HG03457 (cell line): ENCODE results near the gene ZFR.

Experiments
- ATAC-seq: cut with Tn5 transposase; IDR thresholded peaks from one replicate; pipeline ENCODE4 v1.9.1; 2021; ENCODE audit warnings: moderate number of reproducible peaks; ENCODE audit not compliant: unreplicated experiment

ZFR gene

DNA sequence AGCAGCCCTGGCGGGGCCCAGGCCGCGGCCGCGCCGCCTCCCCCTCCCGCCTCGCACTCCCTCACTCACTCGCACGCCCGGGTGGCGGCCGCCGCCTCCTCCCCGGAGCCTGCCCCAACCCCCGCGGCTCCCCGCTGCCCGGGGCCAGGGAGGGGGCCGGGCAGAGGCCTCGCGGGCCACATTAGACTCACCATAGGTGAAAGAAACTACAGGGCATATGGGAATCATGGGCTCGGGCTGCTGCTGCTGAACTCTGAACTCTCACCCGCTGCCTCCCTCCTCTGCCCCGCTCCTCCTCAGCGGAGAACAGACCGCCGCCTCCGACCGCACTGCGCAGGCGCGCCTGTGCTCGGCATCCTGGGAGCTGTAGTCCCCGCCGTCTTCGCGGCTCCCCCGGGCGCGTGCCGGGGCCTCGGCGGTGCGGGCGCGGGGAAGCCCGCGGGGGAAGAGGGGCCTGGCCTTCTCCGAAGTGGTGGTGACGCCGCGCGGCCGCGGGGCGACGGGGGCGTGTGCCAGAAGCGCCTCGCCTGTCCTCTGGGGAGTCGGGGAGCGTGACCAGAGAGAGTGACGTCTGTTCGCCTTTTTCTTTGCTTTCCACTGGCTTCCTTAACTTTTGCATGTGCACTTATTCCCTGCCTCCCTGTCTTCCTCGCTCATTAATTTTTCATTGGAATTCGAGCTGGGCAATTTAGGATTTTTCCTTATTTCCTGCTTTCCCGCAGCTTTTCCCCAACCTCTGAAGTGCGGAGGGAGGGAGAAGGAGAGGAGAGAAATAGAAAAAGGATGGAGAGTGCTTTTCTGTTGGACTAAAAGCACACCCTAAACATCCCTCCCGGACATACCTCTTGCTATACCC, at the start of gene ZFR:
TSS of gene ZFR (minus strand) at position 310 of the 856 bp plus-strand sequence. CDS start at position 228, 82 bp downstream.
- peak; percentile 76 for ATAC-seq

GRCh38 chr5:32490972-32491557, 46.5 kb upstream of the ZFR start:
- no peak for ATAC-seq

GRCh38 chr5:32489791-32490562, 45.4 kb upstream of the ZFR start:
- no peak for ATAC-seq

DNA sequence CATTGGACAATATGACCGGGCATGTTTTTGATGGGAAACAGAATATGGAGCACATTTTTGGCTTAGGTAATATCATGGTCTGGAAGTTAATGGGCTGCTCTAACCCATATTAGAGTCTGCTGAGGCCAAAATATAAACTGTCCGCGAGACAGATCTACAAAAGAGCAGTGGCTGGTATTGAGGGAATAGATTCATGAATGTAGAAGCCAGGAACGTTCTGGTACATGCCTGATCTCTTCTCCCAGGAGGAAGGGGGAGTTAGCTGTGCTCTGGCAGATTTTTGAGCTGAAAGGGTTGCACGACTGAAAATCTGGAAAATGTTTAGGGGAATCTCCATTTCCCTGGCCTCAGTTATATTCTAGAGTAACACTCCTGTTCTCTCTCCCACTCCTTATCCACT, 42.9 kb upstream of the ZFR start:
- no peak for ATAC-seq

DNA sequence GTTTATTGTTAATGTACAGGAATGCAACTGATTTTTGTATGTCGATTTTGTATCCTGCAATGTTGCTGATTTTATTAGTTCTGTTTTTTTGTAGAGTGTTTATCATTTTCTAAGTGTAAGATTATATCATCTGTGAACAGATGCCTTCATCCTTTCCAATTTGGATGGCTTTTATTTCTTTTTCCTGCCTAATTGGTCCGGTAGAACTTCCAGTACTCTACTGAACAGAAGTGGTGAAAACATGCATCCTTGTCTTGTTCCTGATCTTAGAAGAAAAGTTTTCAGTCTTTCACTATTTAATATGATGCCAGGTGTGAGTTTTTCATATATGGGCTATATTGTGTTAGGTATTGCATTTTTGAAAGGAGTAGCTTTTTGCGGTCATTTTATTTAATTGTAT, 42.5 kb upstream of the ZFR start:
- ATAC-seq = no peak

DNA sequence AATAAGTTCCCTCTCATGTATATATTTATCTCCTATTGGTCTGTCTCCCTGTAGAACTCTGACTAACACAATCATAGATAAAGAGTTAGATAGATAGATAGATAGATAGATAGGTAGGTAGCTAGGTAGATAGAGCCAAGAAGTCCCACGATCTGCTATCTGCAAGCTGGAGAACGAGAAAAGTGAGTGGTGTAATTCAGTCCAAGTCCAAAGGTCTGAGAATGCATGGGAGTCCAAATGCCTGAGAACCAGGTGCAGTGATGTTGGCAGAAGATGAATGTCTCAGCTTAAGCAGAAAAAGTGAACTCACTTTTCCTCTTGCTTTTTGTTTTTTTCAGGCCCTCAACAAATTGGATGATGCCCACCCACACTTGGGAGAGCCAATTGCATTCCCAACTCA, 37.7 kb upstream of the ZFR start:
- no peak for ATAC-seq

DNA sequence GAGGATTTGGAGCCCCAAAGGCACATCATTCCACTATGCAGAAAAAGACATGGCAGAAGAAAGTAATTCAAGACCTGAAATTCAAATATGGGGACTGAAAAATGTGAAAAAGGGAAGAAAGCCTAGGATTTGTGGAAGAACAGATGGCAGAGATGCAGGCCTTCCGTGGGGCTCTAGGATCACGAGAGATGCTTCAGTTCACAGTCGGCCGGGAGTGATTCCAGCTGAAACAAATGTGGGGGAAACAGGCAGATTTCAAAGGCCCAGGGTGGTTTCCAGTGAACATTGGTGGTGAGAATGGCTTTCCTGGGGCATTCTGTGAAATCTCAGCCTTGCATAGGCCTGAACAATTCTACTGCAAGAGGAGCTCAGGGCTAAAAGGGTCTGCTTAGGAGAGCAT, 34.6 kb upstream of the ZFR start:
- no peak for ATAC-seq

GRCh38 chr5:32476891-32477290, 32.4 kb upstream of the ZFR start:
- ATAC-seq = no peak

DNA sequence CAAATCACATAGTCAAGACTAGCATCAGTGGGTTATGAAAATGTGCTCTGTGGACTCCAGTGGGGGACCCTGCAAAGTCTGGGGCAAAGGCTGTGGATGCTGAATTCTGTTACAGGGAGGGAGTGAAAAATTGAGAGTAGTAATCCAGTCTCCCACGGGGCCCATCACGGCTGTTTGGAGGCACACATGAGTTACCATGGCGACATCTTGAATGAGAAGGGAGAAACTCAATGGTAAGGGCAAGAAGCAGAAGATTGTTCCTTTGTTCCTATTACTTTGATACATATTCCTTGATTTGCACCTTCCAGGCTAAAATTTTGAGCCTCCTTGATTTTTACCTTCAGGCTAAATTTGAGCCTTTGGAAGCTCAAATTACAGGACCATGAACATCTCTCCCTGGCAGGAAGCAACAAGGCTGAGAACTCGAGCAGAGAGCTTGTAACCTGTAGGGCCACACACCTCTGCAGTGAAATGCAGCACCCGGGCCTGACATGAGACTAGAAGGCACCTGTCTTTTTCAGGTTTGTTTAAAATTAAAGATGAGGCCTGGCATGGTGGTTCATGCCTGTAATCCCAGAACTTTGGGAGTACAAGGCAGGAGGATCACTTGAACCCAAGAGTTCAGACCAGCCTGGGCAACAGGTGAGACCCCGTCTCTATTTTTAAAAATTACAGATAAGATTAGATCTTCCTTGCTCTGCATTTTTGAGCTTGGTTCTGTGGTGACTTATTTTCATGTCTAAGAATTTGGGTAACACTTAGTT, 31.0 kb upstream of the ZFR start:
- ATAC-seq = no peak

- no peak for ATAC-seq
Observed at GRCh38 chr5:32474209-32474854, 29.8 kb upstream of the ZFR start.

GRCh38 chr5:32473072-32473471, 28.5 kb upstream of the ZFR start:
- no peak for ATAC-seq

GRCh38 chr5:32471784-32472183, 27.2 kb upstream of the ZFR start:
- no peak for ATAC-seq

DNA sequence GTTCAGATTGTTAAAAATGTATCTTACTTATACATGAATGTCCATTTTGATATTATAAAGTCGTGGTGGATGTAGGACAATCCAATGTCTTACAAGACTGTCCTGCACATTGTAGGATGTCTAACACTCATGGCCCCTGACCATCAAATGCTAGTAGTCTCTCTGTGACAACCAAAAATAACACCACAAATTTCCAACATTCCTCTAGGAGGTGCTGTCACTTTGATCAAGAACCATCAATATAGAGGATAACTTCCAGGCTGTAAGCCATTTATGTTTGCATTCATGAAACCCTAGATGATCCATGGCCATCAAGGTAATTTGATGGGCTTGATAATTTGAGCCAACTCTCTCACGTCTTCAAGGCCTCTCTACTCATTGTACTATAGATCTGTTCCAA, 20.5 kb upstream of the ZFR start:
- ATAC-seq = no peak

- ATAC-seq = no peak
Observed at GRCh38 chr5:32462618-32463017, 18.1 kb upstream of the ZFR start.

DNA sequence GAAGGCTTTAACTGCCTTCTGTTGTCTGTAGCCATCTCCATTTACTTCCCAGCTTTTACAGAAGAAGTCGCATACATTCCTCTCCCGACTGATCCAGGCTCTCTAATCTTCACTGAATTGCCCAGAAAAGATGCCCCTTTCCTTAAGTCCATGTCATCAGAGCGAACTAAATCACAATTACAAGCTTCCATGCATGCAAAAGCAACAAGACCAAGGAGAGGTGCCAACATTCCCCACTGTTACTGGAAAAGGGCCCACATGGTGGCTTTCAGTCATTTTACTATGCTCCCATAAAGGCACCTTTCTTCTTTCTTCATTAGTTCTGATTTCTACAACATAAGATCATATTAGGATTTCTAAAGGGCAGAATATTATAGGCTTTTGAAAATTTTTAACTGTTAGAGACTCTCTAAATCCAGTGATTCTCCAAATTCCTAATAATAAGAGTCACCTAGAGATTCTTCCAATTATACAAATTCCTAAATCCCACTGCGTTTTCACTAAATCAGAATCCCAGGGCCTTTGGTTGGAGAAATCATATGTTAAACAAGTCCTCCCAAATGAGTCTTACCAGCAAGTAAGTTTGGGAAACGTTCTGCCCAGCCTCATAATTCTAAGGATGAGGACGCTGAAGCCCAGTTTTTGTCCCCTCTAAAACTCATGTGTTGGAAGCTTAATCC, 17.0 kb upstream of the ZFR start:
- ATAC-seq = no peak

DNA sequence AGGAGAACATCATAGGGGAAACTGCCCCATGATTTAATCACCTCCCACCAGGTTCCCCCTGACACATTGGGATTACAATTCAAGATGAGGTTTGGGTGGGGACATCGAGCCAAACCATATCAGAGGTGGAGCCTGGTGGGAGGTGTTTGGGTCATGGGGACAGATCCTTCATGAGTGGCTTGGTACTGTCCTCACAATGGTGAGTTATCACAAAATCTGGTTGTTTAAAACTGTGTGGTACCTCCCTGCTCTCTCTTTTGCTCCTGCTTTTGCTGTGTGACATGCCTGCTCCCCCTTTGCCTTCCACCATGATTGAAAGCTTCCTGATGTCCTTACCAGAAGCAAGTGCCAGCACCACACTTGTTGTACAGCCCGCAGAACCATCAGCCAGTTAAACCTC, 16.2 kb upstream of the ZFR start:
- no peak for ATAC-seq

DNA sequence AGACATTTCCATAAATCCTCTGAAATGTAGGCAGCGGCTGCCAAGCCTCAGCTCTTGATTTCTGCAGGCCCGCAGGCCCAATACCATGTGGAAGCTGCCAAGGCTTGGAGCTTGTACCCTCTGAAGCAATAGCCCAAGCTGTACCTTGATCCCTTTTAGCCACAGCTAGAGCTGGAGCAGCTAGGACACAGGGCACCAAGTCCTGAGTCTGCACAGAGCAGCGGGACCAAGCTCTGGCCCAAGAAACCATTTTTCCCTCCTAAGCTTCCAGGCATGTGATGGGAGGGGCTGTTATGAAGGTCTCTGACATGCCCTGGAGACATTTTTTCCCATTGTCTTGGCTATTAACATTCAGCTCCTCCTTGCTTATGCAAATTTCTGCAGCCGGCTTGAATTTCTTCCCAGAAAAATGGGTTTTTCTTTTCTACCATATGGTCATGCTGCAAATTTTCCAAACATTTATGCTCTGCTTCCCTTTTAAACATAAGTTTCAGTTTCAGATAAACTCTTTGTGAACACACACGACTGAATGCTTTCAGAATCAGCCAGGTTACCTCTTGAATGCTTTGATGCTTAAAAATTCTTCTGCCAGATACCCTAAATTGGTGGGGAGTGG, 14.4 kb upstream of the ZFR start:
- ATAC-seq = no peak

DNA sequence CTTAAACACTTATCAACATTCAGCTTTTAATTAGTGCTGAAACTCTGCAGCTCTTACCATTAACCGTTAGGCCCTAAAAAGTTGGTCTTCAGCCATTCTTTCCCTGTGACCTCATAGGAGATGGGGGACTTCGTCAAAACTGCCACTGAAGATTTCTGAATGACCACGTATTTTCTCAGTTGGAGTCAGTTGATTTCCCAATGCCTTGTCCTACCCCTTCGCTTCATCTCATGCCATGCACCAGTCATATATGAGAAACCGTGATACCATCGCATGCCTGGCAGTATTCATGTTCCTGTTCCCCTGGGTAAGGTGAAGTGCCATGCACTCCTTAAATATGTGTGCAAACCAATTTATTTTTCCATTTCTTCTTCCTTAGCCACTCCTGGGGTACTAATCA, 10.8 kb upstream of the ZFR start:
- ATAC-seq = no peak

DNA sequence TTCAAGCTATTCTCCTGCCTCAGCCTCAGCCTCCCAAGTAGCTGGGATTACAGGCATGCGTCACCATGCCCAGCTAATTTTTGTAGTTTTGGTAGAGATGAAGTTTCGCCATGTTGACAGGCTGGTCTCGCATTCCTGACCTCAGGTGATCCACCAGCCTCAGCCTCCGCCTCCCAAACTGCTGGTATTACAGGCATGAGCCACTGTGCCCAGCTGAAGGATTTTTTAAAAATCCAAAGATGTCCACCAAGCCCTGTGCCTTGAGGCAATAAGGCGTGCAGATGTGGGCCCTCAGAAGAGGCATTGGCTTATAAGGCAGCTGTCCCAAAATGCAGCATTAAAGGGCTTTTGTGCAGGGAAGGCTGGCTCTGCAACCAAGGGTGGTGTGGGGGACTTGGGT, 10.3 kb upstream of the ZFR start:
- ATAC-seq = no peak

DNA sequence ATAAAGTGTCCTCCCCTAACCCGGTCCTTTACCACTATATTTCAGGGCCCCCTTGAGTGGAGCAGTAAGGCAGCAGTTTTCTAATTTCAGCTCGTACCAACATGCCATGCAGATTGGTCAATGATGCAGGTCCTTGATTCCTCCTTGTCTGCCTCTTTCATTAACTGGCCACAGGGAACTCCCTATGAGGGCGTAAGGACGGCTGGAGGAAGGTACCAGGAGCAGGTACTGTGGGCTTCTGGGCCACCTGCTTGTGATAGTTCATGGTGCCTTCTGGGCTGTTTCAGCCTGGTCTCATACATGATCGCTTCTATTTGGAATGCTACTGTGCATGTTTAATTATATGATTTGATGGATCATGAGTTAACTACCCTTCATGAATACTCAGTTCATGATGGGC, 9.4 kb upstream of the ZFR start:
- ATAC-seq = no peak
